Choroid plexus epithelial cell (primary cell): Measurements from ENCODE around the gene RYK.

Experiments
- DNase-seq: peaks from one replicate; pipeline ENCODE4 v3.0.0-alpha.2; 2010; ENCODE audit warnings: low read depth
- H3K4me3 ChIP-seq: 2 replicates; pipeline ENCODE4 v1.5.1; 2011; ENCODE audit warnings: low read depth, mild to moderate bottlenecking, control low read depth, low read length, moderate library complexity
- TF ChIP-seq, protein P1 (sequence below): conservative IDR thresholded peaks from 2 replicates; pipeline ENCODE4 v1.5.1; 2011; ENCODE audit warnings: low read depth, mild to moderate bottlenecking, control low read depth, inconsistent platforms, low read length, moderate library complexity

The RYK gene

DNA sequence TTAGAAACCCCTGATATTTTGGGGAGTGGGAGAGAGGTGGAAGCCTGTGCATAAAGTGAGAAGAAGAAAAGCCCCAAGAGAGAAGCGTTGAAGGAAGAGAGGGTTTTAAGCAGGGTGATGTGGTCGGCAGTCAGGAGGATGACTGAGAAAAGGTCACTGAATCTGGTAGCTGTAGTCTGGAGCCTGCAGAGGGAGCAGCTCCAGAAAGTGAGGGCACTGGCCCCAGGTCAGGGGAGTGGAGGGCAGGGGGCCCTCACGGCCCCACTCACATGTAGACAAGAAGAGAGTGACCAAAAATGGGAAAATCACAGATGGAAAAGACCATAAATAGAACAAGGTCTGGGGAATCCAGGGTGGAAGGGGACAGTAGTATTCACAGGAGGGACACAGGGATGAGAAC, 105.5 kb downstream of the RYK start:
- no peak overlapping the region for H3K4me3 ChIP-seq
- no peak for DNase-seq
- TF ChIP-seq, protein P1, sequence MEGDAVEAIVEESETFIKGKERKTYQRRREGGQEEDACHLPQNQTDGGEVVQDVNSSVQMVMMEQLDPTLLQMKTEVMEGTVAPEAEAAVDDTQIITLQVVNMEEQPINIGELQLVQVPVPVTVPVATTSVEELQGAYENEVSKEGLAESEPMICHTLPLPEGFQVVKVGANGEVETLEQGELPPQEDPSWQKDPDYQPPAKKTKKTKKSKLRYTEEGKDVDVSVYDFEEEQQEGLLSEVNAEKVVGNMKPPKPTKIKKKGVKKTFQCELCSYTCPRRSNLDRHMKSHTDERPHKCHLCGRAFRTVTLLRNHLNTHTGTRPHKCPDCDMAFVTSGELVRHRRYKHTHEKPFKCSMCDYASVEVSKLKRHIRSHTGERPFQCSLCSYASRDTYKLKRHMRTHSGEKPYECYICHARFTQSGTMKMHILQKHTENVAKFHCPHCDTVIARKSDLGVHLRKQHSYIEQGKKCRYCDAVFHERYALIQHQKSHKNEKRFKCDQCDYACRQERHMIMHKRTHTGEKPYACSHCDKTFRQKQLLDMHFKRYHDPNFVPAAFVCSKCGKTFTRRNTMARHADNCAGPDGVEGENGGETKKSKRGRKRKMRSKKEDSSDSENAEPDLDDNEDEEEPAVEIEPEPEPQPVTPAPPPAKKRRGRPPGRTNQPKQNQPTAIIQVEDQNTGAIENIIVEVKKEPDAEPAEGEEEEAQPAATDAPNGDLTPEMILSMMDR, result peak; percentile 20

DNA sequence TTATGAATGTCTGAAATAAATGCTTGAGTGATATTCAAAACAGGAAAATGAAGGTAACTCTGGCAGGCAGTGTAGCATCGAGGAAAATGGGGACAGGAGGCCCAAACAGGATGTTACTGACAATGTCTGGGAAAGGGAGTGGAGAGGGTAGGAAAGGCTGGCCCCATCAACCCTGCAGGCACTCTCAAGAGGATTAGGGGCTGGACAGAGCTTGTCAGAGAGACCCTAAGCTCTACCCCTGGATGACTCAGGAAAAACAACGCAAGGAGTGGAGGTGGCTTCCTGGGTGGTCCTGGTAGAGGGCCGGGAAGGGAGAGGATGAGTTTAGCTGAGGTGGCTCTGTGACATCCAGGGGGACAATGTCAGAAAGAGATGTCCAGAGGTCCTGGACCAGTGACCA, 106.0 kb downstream of the RYK start:
- DNase-seq, result no peak
- TF ChIP-seq, protein P1, result no peak
- H3K4me3 ChIP-seq, result no peak overlapping the region

DNA sequence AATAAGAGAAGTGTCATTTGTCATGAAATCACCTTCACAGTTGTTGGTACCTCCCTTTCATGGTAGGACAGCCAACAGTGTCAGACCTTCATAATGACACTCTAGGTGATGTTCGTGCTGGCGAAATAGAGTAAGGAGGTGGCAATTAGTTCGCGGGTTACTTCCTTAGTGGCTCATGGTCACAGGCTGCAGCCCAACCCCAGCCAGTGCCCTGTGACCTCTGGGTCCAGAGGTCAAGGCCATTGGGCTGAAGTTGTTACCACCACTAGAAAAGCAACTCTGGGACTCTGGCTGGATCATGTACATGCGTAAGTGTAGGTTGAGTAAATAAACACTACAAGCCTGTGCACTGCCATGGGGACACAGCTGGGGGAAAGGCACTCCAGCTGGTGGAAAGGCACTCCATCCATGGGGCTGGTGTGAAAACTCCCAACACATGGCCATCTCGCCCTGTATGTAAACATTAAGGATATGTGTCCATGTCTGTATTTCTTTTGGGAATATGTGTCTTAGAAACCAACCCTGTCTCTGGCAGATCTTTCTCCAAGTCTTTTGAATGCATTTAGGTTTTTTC, 106.7 kb downstream of the RYK start:
- peak; percentile 14 for DNase-seq
- H3K4me3 ChIP-seq, result no peak overlapping the region
- TF ChIP-seq, protein P1, result no peak

DNA sequence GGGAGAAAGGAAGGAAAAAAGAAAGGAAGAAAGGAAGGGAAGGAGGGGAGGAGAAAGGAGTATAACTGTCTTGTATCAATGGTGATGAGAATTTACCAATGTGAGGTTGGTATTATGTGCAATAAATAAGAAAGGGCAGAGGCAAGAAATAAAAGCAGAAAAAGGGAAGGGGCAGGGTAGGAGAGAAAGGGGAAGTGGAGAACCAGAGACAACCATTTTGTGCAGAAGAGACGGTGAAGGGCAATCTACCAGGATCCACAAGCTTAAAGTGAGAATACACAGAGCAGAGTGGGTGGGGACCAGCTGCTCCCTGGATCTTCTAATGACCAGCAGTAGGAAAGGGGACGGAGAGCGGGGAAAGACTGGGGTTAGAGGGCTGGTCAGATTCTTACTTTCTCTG, 114.1 kb downstream of the RYK start:
- no peak for DNase-seq
- H3K4me3 ChIP-seq, result no peak overlapping the region
- TF ChIP-seq, protein P1, result no peak

DNA sequence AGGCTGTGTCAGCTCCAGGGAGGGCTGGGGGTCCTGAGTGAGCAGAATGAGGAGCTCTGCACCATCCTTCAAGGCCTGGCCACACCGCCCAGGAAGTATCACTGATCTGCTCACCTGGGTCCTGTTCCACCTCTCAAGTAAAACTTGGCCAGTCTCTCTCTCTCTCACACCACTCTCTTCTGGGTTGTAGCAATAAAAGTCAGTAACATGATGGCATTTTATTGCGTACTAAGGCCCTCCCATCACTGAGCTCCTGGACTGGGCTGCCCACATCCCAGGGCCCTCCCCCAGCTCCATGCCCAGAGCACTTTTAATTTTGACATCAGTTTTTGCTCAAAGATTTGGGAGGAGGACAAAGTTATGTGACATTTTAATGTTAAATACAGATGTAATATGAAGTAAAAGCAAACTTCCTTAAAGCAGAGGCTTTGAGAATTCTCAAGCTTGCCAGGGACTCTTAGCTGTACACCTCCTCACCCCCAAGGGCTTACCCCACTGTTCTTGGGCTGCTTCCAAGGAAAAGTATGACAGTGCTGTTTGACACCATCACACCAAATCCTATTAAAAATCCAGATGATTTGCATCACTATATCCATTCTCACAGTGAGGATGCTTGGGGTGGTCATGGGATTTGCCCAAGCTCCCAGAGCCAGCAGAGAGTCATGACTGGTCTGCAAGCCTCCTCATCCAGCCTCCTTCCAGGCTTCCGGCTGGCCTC, 115.8 kb downstream of the RYK start:
- TF ChIP-seq, protein P1, result no peak
- DNase-seq, result no peak
- H3K4me3 ChIP-seq, result no peak overlapping the region

DNA sequence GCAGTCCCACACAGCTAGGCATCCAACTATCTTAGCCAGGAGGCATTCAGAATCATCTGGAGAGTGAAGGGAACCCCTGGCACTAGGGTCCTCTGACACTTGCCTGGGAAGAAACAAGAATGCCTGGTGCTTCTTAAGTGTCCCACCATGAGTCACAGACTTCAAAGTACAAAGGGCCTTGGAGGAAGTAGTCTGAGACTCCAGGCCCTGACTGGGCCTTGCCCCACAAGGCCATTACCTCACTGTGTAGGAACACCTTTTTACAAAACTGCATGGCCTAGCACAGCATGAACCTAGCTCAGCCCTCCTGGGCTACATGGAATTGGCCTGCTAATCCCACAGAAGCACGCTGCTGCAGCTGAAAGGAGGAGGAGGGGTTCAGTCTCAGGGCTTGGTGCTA, 116.4 kb downstream of the RYK start:
- TF ChIP-seq, protein P1, result no peak
- no peak overlapping the region for H3K4me3 ChIP-seq

DNA sequence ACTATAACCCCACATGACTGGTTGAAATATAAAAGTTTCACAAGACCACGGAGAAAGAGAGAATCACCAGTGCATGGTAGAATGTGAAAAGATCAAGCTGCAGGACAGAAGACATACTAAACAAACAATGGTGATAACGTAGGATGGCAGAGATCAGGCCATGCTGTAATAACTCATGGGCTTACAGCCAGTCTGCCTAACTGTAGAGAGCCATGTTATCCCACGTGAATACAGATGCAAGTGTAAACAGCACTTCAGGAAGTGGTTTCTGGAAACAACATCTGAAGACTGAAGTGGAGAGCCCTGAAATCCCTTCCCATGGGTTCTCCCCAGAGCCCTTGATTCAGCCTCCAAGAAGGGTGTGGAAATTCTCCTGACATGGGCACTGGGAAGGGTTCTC, 117.7 kb downstream of the RYK start:
- TF ChIP-seq, protein P1, result no peak
- peak; percentile 72 for DNase-seq
- H3K4me3 ChIP-seq, result no peak overlapping the region

More for the DNA sequence above, 116.4 kb downstream of the RYK start:
- no peak for DNase-seq
